ENCODE results near the gene RAB23. TPM values are rescaled to one million over a fixed set of nuclear protein-coding genes. Genes with fewer than 3 reads are reported as not detected.

The RAB23 gene
- total RNA-seq, 1 experiment from 2014 or later = 18.1 TPM

GRCh38 chr6:57172136-57173055 lies 49.7 kb downstream of the RAB23 start, which contains the start of gene BAG2:
BAG2 (plus strand) TSS chr6:57172326; CDS start chr6:57172698, 372 bp downstream.
- Histone ChIP-seq H3K4ac (ENCODE audit: low read depth, low read length) (no peak within 1 kb of the TSS; the same call in 1 of the 2 replicates), H2BK12ac (ENCODE audit: insufficient read length, low read depth, low read length) (no peak within 1 kb of the TSS), H2BK20ac (ENCODE audit: low read depth, low read length, poor library complexity, severe bottlenecking) (no peak within 1 kb of the TSS), H3K9ac (ENCODE audit: extremely low read depth, insufficient read length, low read length) (peak within 1 kb of the TSS; percentile 76), H3K4me2 (ENCODE audit: insufficient read depth, insufficient read length, low read length) (peak within 1 kb of the TSS; percentile 95), H4K8ac (replicated peaks; ENCODE audit: insufficient read length, low read depth, low read length) (no peak within 1 kb of the TSS), H3K27ac (ENCODE audit: insufficient read length, low read depth, low read length) (no peak within 1 kb of the TSS), H3K79me2 (ENCODE audit: insufficient read depth, low read length) (peaks cover 11% of the 10 kb centered on the region; the same call in 1 of the 2 replicates), H2BK5ac (ENCODE audit: insufficient read length, low read length) (no peak within 1 kb of the TSS), H3K4me1 (ENCODE audit: insufficient read depth, low read length) (no peaks in the 10 kb centered on the region), H4K20me1 (ENCODE audit: control insufficient read depth, insufficient read depth, insufficient read length) (no peaks in the 10 kb centered on the region), H2AK5ac (ENCODE audit: insufficient read length, low read length) (no peak within 1 kb of the TSS), H3T11ph (ENCODE audit: low read length) (no peak within 1 kb of the TSS), H3K14ac (ENCODE audit: insufficient read depth, low read length) (peak within 1 kb of the TSS; percentile 75; the same call in 1 of the 2 replicates), H3K23ac (ENCODE audit: insufficient read length, low read depth, low read length) (no peak within 1 kb of the TSS), H3K27me3 (ENCODE audit: insufficient read depth, low read length) (no peaks in the 10 kb centered on the region; the same call in 1 of the 2 replicates), H4K5ac (ENCODE audit: insufficient read length, low read depth, low read length) (no peak within 1 kb of the TSS), H3K79me1 (ENCODE audit: insufficient read depth, low read depth, low read length, poor library complexity, severe bottlenecking) (no peaks in the 10 kb centered on the region), H3K9me3 (ENCODE audit: control insufficient read depth, low read depth, low read length) (no peaks in the 10 kb centered on the region), H3K23me2 (ENCODE audit: insufficient read length, low read depth, low read length, poor library complexity, severe bottlenecking) (peaks cover 11% of the 10 kb centered on the region), H4K91ac (ENCODE audit: insufficient read length, low read depth, low read length) (no peak within 1 kb of the TSS), H2AFZ (ENCODE audit: low read length) (peak within 1 kb of the TSS; percentile 27), H2BK15ac (ENCODE audit: low read depth, low read length) (no peak within 1 kb of the TSS), H3K56ac (ENCODE audit: insufficient read length, low read depth, low read length) (no peak within 1 kb of the TSS), H2BK120ac (ENCODE audit: low read depth, low read length, poor library complexity, severe bottlenecking) (no peak within 1 kb of the TSS), H3K18ac (ENCODE audit: insufficient read length, low read depth, low read length) (peak within 1 kb of the TSS; percentile 68)
- DNase-seq = peak; percentile 84
- H3K36me3 Mint-ChIP-seq (ENCODE audit: insufficient read depth in 1 of 3, low read depth in 3 of 3) = no peaks in the 10 kb centered on the region; a peak in 2 of 7 replicates
- H3K9me3 Mint-ChIP-seq = no peaks in the 10 kb centered on the region; a peak in 1 of 5 replicates
- peak within 1 kb of the TSS; percentile 83 to 94 for H3K4me3 Mint-ChIP-seq
- H3K27me3 Mint-ChIP-seq (ENCODE audit: low read depth) = no peaks in the 10 kb centered on the region
- peak within 1 kb of the TSS; percentile 17 to 60 (median 55); a peak in 5 of 7 replicates for H3K27ac Mint-ChIP-seq
- TF ChIP-seq CTCF (conservative IDR thresholded peaks at IDR 0.05) = peak; percentile 33; the same call in 2 of the 3 replicates
- H3K4me1 Mint-ChIP-seq = peaks cover 34 to 41% of the 10 kb centered on the region in 2 experiments
- no CpG with 5 or more reads among the region's 97 CpGs for WGBS (ENCODE audit: extremely low coverage, insufficient read length, low lambda C conversion rate)
